Stimulated activated CD8-positive, alpha-beta memory T cell treated with anti-CD3 and anti-CD28 coated beads, Interleukin-7, amount 100 ng/mL, for 24 hours (primary cell): ENCODE data around the gene CERCAM.

Source experiments
- DNase-seq: peaks from one replicate; pipeline ENCODE4 v3.0.0-alpha.2; 2020; ENCODE audit warnings: low read depth

The CERCAM gene, protein sequence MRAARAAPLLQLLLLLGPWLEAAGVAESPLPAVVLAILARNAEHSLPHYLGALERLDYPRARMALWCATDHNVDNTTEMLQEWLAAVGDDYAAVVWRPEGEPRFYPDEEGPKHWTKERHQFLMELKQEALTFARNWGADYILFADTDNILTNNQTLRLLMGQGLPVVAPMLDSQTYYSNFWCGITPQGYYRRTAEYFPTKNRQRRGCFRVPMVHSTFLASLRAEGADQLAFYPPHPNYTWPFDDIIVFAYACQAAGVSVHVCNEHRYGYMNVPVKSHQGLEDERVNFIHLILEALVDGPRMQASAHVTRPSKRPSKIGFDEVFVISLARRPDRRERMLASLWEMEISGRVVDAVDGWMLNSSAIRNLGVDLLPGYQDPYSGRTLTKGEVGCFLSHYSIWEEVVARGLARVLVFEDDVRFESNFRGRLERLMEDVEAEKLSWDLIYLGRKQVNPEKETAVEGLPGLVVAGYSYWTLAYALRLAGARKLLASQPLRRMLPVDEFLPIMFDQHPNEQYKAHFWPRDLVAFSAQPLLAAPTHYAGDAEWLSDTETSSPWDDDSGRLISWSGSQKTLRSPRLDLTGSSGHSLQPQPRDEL

DNA sequence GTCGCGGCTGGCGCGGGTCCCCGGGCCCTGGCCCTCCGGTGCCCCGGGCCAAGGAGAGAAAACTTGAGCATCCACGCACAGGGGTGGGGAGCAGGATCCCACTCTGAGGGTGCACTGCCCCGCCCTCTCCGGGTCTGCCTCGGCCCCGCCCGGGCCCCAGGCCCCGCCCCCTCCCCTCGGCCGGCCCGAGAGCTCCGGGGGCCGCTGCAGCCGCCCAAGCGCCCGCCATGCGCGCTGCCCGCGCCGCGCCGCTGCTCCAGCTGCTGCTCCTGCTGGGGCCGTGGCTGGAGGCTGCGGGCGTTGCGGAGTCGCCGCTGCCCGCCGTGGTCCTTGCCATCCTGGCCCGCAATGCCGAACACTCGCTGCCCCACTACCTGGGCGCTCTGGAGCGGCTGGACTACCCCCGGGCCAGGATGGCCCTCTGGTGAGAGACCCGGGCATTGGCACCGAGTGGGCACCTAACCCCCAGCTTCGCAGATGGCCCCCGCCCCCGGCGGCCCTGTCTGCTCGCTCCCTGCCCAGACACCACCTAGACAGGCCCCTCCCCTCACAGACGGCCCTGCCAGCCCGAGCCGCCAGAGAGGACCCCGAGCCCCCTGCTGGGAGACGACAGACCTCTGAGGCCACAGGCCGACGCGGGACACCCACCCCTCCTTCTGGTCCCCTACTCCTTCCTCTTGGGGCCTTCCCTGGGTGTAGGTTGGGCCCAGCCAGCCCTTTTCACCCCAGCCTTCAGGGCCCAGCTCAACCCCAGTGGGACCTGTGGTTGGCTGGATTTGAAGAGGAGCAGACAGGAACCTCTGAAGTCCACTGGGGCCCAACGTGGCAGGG is at the start of gene CERCAM:
TSS of gene CERCAM (plus strand) at position 207 of the 831 bp plus-strand sequence. CDS start at position 228, 21 bp downstream.
- peak; percentile 23 for DNase-seq

GRCh38 chr9:128371630-128372117 is 49.0 kb upstream of the CERCAM start:
- no peak for DNase-seq

DNA sequence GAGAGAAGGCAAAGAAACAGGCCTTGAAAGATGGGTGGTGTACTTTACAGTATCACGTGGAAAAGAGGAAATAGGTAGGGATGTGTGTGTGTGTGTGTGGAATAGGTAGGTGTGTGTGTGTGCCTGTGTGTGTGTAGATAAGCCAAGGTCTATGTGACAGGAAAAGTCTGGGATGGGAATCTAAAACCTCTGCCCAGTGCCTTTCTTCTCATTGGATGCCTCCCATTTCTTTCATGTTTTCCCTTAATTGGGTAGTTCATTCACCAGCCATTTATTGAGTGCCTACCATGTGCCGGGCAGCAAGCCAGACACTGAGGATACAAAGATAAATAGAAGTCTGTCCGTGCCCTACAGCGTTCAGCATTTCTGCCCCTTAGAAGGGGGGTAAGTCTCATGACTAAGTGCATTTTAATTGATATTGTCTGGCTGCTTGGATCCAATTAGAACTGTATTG is 48.4 kb upstream of the CERCAM start:
- DNase-seq: no peak

GRCh38 chr9:128372784-128373183 is 47.9 kb upstream of the CERCAM start:
- no peak for DNase-seq

- no peak for DNase-seq
Observed at GRCh38 chr9:128374221-128374675, 46.4 kb upstream of the CERCAM start.

GRCh38 chr9:128375865-128376264 is 44.8 kb upstream of the CERCAM start:
- no peak for DNase-seq

DNA sequence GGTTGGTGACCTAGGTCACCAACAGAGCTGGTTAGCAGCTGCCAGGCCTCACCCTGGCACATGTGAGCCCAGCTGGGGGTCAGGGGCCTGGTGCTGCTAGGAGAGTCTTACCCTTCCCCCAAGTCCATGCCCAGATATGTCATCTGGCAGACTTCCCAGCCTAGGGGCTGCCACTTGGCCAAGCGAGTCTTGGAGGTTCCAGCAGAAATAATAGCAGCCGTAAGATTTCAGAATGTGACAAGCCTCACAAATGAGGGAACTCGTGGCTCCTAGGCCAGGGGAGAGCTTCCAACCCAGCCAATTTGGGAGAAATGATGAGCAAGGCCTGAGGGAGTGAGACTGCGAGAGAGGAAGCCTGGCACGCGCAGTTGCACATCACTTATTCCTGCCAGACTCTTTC is 38.4 kb upstream of the CERCAM start:
- no peak for DNase-seq

- DNase-seq: no peak
Observed at GRCh38 chr9:128383007-128383753, 37.5 kb upstream of the CERCAM start.

DNA sequence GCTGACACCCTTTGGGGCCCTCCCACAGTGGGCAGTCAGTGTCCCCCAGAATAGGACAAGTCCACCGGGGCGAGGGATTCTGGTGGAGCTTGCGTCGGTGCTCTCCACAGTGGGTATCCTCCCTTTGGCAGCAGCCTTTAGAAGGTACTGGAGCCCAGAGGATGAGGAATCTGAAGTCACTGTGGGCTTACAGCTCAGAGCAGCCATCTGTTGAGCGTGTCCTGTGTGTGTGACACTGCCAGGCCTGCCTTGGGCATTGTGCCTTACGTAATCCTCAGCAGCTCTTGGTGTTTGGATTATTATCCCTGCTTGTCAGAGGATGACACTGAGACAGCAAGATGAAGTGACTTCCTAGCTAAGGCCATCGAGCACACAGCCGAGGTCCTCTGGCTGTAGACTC is 36.9 kb upstream of the CERCAM start:
- DNase-seq: no peak

GRCh38 chr9:128384801-128385495 is 35.7 kb upstream of the CERCAM start:
- no peak for DNase-seq

GRCh38 chr9:128385496-128386460 is 34.9 kb upstream of the CERCAM start:
- DNase-seq: no peak

- no peak for DNase-seq
Observed at GRCh38 chr9:128388150-128388549, 32.5 kb upstream of the CERCAM start.

- DNase-seq: no peak
Observed at GRCh38 chr9:128389395-128390149, 31.1 kb upstream of the CERCAM start.

DNA sequence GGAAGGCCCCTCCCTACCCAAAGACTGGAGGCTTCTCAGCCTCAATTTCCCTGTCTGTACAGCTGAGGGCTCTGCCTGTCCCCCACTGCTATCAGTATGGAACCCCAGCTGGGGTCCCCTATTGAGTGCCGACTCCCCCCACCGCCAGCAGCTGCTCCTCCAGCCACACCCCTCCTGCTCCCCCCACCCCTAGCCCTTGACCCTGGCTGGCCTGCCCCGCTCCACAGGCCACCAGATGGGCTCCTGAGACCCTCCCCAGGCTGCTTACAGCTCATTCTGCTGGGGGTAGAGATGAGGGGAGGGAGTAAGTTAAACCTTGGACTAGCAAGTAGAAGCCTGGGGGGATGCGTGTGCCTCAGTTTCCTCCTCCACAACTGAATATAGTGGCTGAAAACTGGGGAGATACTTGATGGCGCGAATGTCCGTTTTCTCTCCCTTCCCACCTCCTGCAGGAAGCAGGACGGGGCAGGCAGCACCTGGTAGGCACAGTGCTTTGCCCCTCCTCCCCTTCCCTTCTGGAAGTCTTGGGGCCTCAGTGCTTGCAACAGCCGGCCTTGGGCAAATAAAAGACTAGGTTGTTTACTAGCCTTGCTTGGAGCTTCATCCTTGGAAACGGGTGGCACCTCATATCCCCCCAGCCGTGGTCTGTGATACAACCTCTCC is 30.4 kb upstream of the CERCAM start:
- DNase-seq: no peak

DNA sequence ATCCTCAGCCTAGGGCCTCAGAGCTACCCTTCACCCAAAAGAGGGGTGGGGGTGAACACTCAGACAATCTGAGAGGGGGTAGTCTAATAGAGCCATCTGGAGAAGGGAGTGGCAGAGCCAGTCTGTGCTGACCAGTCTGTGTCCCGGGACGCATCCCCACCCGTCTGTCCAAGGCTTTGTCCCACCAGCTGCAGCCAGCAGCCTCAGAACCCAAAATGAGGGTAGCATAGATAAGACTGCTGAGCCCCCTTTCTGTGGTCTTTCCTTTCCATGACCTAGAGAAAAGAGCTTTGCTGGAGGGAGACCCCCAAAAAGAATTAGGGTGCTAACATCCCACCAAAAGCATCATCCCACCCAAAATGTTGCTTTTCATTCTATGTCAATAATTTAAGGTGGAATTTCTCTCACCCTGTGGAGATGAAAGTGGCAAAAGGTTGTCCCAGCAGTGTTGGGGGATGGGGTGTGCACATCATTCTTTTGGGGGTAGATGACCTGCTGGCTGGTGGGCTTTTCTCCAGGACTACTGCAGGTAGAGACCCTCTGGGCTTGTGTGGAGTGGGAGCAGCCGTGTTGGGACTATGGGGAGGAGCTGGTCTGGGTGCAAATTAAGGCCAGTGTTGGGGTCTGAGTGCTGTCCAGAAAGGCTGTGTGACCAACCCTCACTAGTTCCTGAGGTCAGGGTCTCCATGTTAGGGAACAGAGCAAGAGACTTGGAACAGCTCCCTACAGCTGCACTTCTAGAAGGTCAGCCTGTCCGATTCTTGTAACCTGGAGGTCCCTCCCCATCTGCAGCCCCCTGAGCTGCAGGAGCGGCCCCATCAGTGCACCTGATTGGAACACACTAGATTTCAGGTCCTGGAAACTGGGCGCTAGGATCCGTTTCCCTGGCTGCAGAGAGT is 29.6 kb upstream of the CERCAM start:
- DNase-seq: no peak

- no peak for DNase-seq
Observed at GRCh38 chr9:128391956-128392301, 28.7 kb upstream of the CERCAM start.

- no peak for DNase-seq
Observed at GRCh38 chr9:128392302-128393144, 28.1 kb upstream of the CERCAM start.
